Esophagus muscularis mucosa (tissue), 4 donors: ENCODE data around the gene TESK2. TPM values are rescaled to one million over a fixed set of nuclear protein-coding genes. Genes with fewer than 3 reads are reported as not detected.
"Not testable (repeated sequence)": the region's sequence is repeated elsewhere in the genome, so short reads cannot be mapped to it uniquely, and the experiment has no call there.

Experiments
- DNase-seq: peaks from one replicate; pipeline ENCODE4 v3.0.0-alpha.2; 2017; ENCODE audit errors: extremely low spot score
- H3K27ac ChIP-seq, 4 donors: fragments of 200-600 bp; sonication (generic); replicated peaks in 1 of 4; 1 replicate in 3 of 4; 2 replicates in 1 of 4; pipeline ENCODE4 v1.5.1; 2016 to 2019; ENCODE audit warnings: mild to moderate bottlenecking in 1 of 4
- H3K27me3 ChIP-seq, 4 donors: fragments of 200-600 bp; sonication (generic); one replicate each; pipeline versions ENCODE4 v1.5.1 to v1.6.0; 2016 to 2019
- H3K36me3 ChIP-seq, 4 donors: fragments of 200-600 bp; sonication (generic); one replicate each; pipeline ENCODE4 v1.5.1; 2016 to 2019
- H3K4me1 ChIP-seq, 4 donors: fragments of 200-600 bp; sonication (generic); one replicate each; pipeline ENCODE4 v1.5.1; 2016 to 2019
- H3K4me3 ChIP-seq, 4 donors: fragments of 200-600 bp; sonication (generic); 1 replicate in 2 of 4; 2 replicates in 2 of 4; pipeline ENCODE4 v1.5.1; 2016 to 2019; ENCODE audit warnings: mild to moderate bottlenecking in 4 of 4, moderate library complexity in 1 of 4
- H3K9me3 ChIP-seq, 4 donors: fragments of 200-600 bp; sonication (generic); 1 replicate in 3 of 4; 2 replicates in 1 of 4; pipeline ENCODE4 v1.5.1; 2016 to 2019
- CTCF ChIP-seq, 3 experiments: fragments of 200-600 bp in 2 of 3; fragments of 450-650 bp in 1 of 3; sonication (generic) in 2 of 3; IDR thresholded peaks; one replicate each; pipeline ENCODE4 v1.5.1; 2017 to 2019; ENCODE audit warnings: antibody characterized with exemption in 3 of 3, mild to moderate bottlenecking in 2 of 3, moderate library complexity in 1 of 3
- EP300 ChIP-seq: sonication (generic); formaldehyde crosslinking; IDR thresholded peaks from one replicate; pipeline ENCODE4 v1.6.1; 2017; ENCODE audit warnings: antibody characterized with exemption
- POLR2A ChIP-seq: fragments of 450-650 bp; IDR thresholded peaks from one replicate; pipeline ENCODE4 v1.6.1; 2017; ENCODE audit warnings: antibody characterized with exemption, moderate library complexity, mild to moderate bottlenecking, low read depth
- POLR2AphosphoS5 ChIP-seq, 2 donors: sonication (generic); formaldehyde crosslinking; IDR thresholded peaks; one replicate each; pipeline ENCODE4 v1.6.1; 2017; ENCODE audit warnings: antibody characterized with exemption in 2 of 2
- WGBS: methylation state at CpG from one replicate; pipeline ENCODE4 v1.1.5; 2018; 5-methylcytosine and 5-hydroxymethylcytosine counted together
- intact Hi-C: fragments of 100-400 bp; cut with DNase I; formaldehyde crosslinking; loops from one replicate; pipeline ENCODE4 v1.15.1; 2023
- total RNA-seq, 4 donors: library from RNA; depleted of rRNA; stranded (reverse); fragments of >200 nt; gene quantifications; one replicate each; pipeline versions ENCODE4 v1.1.0 to v1.2.1, GENCODE V29; 2016

TESK2 gene
- total RNA-seq, 4 donors from 2014 or later, result 3.3 to 6.5 (median 4.8) TPM

- 47% methylated on average over 19 of the region's 19 CpGs for WGBS
- Histone ChIP-seq H3K27me3 (no peaks in the 10 kb centered on the region), H3K4me1 (peaks cover 0 to 24% (median 19%) of the 10 kb centered on the region in 4 donors), H3K27ac (peak overlapping the region; percentile 36 to 89 (median 84)), H3K9me3 (no peaks in the 10 kb centered on the region), H3K4me3 (peak overlapping the region; percentile 62 to 93 (median 82)), H3K36me3 (no peaks in the 10 kb centered on the region)
- DNase-seq, result no peak
- intact Hi-C loops, result loop anchor here (2.0 to 5.0 kb wide), 2 partner anchors 131 to 479 kb away; partner anchors contain the start of genes HECTD3 and UROD
- TF ChIP-seq POLR2AphosphoS5 (IDR thresholded peaks at IDR 0.05) (no peak), EP300 (no peak), CTCF (IDR thresholded peaks at IDR 0.05) (no peak), POLR2A (no peak)
Measured at GRCh38 chr1:45491487-45492260, 711 bp upstream of the TESK2 start.

DNA sequence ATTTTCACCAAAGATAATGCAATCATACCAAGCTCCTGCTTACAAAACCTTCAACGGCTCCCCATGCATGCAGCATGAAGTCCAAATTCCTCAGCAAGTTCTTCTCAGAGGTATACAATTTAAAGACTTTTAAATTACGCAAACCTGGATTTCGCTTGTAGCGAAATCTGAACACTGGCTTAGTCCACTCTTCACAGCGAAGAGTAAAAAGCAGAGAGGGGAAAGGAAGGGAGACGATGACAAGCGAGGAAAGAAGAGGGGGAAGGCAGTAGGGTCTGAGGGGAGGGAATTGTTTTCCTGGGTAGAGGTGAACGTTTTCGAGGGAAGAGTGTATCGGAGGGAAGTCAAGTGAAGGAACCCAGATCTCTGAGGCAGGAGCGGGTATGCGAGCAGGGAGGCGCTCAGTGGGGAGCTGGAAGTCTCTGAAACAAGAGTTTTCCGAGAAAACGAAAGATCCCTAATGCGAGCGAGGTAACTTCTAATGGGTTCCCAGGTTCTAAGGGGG is 790 bp downstream of the TESK2 start:
- Histone ChIP-seq H3K27me3 (no peaks in the 10 kb centered on the region), H3K4me1 (peaks cover 0 to 24% (median 19%) of the 10 kb centered on the region in 4 donors), H3K27ac (peak overlapping the region; percentile 73 to 89 (median 84)), H3K36me3 (no peaks in the 10 kb centered on the region), H3K9me3 (no peaks in the 10 kb centered on the region), H3K4me3 (peak overlapping the region; percentile 62 to 93 (median 82))
- 3% methylated on average over 17 of the region's 17 CpGs for WGBS
- TF ChIP-seq POLR2A (no peak), CTCF (IDR thresholded peaks at IDR 0.05) (no peak), POLR2AphosphoS5 (IDR thresholded peaks at IDR 0.05) (no peak), EP300 (no peak)
- intact Hi-C loops, result loop anchor here (5.0 kb wide), 1 partner anchor 478 kb away; the partner anchor contains the start of genes HECTD3 and UROD
- no peak for DNase-seq

DNA sequence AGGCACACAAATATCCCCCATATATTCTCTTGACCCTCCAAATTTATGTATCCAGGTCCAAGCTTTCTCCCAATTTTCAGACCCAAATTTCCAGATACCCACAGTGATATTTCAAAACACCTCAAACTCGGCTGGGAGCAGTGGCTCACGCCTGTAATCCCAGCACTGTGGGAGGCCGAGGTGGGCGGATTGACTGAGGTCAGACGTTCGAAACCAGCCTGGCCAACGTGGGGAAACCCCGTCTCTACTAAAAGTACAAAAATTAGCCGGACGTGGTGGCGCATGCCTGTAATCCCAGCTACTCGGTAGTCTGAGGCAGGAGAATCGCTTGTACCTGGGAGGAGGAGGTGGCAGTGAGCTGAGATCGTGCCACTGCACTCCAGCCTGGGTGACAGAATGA is 1.6 kb downstream of the TESK2 start:
- DNase-seq, H3K27me3 ChIP-seq, H3K36me3 ChIP-seq, H3K27ac ChIP-seq, H3K9me3 ChIP-seq, intact Hi-C loops, H3K4me3 ChIP-seq: not testable (repeated sequence)
- H3K4me1 ChIP-seq, result peaks cover 0 to 24% (median 19%) of the 10 kb centered on the region in 4 donors
- WGBS, result 81% methylated on average over 14 of the region's 14 CpGs

- DNase-seq, result no peak
- H3K4me3 ChIP-seq, result no peak overlapping the region
- H3K27ac ChIP-seq, result no peak overlapping the region
- peaks cover 0 to 24% (median 19%) of the 10 kb centered on the region in 4 donors for H3K4me1 ChIP-seq
- 85% methylated on average over 10 of the region's 10 CpGs for WGBS
- no peaks in the 10 kb centered on the region for H3K36me3 ChIP-seq
- intact Hi-C loops, result no loop called here
- no peaks in the 10 kb centered on the region for H3K27me3 ChIP-seq
- TF ChIP-seq CTCF (IDR thresholded peaks at IDR 0.05) (no peak), EP300 (no peak), POLR2A (no peak), POLR2AphosphoS5 (IDR thresholded peaks at IDR 0.05) (no peak)
- H3K9me3 ChIP-seq, result no peaks in the 10 kb centered on the region
Measured at GRCh38 chr1:45488666-45489377, 2.1 kb downstream of the TESK2 start.

DNA sequence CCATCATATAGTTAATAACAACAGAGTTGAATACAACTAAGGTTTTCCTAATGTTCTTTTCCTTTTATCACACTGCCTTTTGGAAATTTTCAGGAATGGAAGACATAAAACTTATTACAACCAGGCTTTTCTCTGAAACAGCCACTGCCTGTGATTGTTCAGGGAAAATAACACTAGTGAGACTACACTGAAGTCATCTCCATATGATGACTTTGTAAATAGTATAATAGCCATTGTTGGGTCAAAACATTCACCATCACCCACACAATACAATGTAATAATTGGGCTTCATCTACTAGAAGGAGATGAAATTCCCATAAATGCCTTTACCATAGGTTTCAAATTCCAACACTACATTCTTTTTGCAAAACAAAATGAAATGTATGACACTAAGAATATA is 5.0 kb downstream of the TESK2 start:
- no peak for DNase-seq
- Histone ChIP-seq H3K27ac (no peak overlapping the region), H3K4me3 (no peak overlapping the region), H3K36me3 (no peaks in the 10 kb centered on the region), H3K9me3 (no peaks in the 10 kb centered on the region), H3K27me3 (no peaks in the 10 kb centered on the region), H3K4me1 (peaks cover 0 to 10% (median 9%) of the 10 kb centered on the region in 4 donors)
- intact Hi-C loops, result no loop called here
- no peak for TF ChIP-seq POLR2A
- no peak for TF ChIP-seq CTCF (IDR thresholded peaks at IDR 0.05)
- no peak for TF ChIP-seq POLR2AphosphoS5 (IDR thresholded peaks at IDR 0.05)
- TF ChIP-seq EP300, result no peak
